ENCODE measurements around the gene SPDYE2.
"Not testable (repeated sequence)": the region's sequence is repeated elsewhere in the genome, so short reads cannot be mapped to it uniquely, and the experiment has no call there.

GRCh38 chr7:102611675-102612325, 60.8 kb downstream of the SPDYE2 start:
- not testable (repeated sequence) for TF ChIP-seq CTCF (conservative IDR thresholded peaks at IDR 0.05; ENCODE audit: low read length); EZH2phosphoT487 (IDR thresholded peaks at IDR 0.05; ENCODE audit: borderline replicate concordance, low read depth, low read length)
